Keratinocyte (primary cell): Measurements from ENCODE around the gene AOAH. TPM values are rescaled to one million over a fixed set of nuclear protein-coding genes. Genes with fewer than 3 reads are reported as not detected.

Source experiments
- DNase-seq: peaks from one replicate; pipeline ENCODE4 v3.0.0-alpha.2; 2011; ENCODE audit warnings: low read depth, missing footprints, low spot score
- FAIRE-seq: peaks from 2 replicates; lab custom pipeline; 2011; peaks lifted over from hg19 to GRCh38; lab: Jason Lieb, UNC
- H2AFZ ChIP-seq: 2 replicates; pipeline ENCODE4 v1.6.0; 2012; ENCODE audit warnings: low read length, control low read depth, inconsistent platforms; ENCODE audit not compliant: control insufficient read depth
- H3K27ac ChIP-seq: 2 replicates; pipeline ENCODE4 v1.5.1; 2011; ENCODE audit warnings: low read length; ENCODE audit not compliant: control insufficient read depth, insufficient read depth
- H3K27me3 ChIP-seq: 3 replicates; pipeline ENCODE4 v1.6.0; 2011; ENCODE audit warnings: low read length; ENCODE audit not compliant: control insufficient read depth, insufficient read depth; ENCODE audit errors: extremely low read depth
- H3K36me3 ChIP-seq, 2 experiments: 2 replicates in 1 of 2; 3 replicates in 1 of 2; pipeline ENCODE4 v1.5.1; 2011; ENCODE audit warnings: low read length in 2 of 2, mild to moderate bottlenecking in 1 of 2; ENCODE audit not compliant: control insufficient read depth in 2 of 2, insufficient read depth in 2 of 2; ENCODE audit errors: extremely low read depth in 1 of 2
- H3K4me1 ChIP-seq: 3 replicates; pipeline ENCODE4 v1.5.1; 2011; ENCODE audit warnings: low read length; ENCODE audit not compliant: control insufficient read depth, insufficient read depth; ENCODE audit errors: extremely low read depth
- H3K4me2 ChIP-seq: 3 replicates; pipeline ENCODE4 v1.6.0; 2011; ENCODE audit warnings: low read depth, low read length; ENCODE audit not compliant: control insufficient read depth, insufficient read depth; ENCODE audit errors: extremely low read depth
- H3K4me3 ChIP-seq, 3 experiments: fragments of 200-600 bp in 1 of 3; sonication (generic) in 1 of 3; 2 replicates in 2 of 3; 3 replicates in 1 of 3; pipeline ENCODE4 v1.5.1; 2011 to 2016; ENCODE audit warnings: low read length in 3 of 3, mild to moderate bottlenecking in 3 of 3, control low read depth in 2 of 3, inconsistent platforms in 1 of 3, low read depth in 1 of 3, mixed read lengths in 1 of 3, mixed run types in 1 of 3, moderate library complexity in 1 of 3; ENCODE audit not compliant: control insufficient read depth in 2 of 3, insufficient read depth in 2 of 3; ENCODE audit errors: extremely low read depth in 1 of 3
- H3K79me2 ChIP-seq: 2 replicates; pipeline ENCODE4 v1.6.0; 2012; ENCODE audit warnings: low read length; ENCODE audit not compliant: control insufficient read depth, insufficient read depth
- H3K9ac ChIP-seq: 3 replicates; pipeline ENCODE4 v1.6.0; 2011; ENCODE audit warnings: low read length; ENCODE audit not compliant: control insufficient read depth, insufficient read depth; ENCODE audit errors: extremely low read depth
- H3K9me1 ChIP-seq: 3 replicates; pipeline ENCODE4 v1.6.0; 2011; ENCODE audit warnings: low read length; ENCODE audit not compliant: control insufficient read depth, insufficient read depth; ENCODE audit errors: extremely low read depth
- H3K9me3 ChIP-seq: 2 replicates; pipeline ENCODE4 v1.5.1; 2012; ENCODE audit warnings: low read depth, low read length; ENCODE audit not compliant: control insufficient read depth
- H4K20me1 ChIP-seq: 3 replicates; pipeline ENCODE4 v1.6.0; 2011; ENCODE audit warnings: low read length; ENCODE audit not compliant: control insufficient read depth, insufficient read depth; ENCODE audit errors: extremely low read depth
- CTCF ChIP-seq, 3 experiments: IDR thresholded peaks in 1 of 3; conservative IDR thresholded peaks in 1 of 3; optimal IDR thresholded peaks in 1 of 3; 2 replicates in 2 of 3; 3 replicates in 1 of 3; pipeline versions ENCODE3 to v1.5.1; 2011; ENCODE audit warnings: low read length in 3 of 3, mild to moderate bottlenecking in 3 of 3, moderate library complexity in 2 of 3, control low read depth in 1 of 3, inconsistent platforms in 1 of 3; ENCODE audit not compliant: insufficient read depth in 2 of 3; ENCODE audit errors: extremely low read depth in 1 of 3
- EZH2 ChIP-seq: IDR thresholded peaks from one replicate; pipeline ENCODE4 v1.6.1; 2012; ENCODE audit warnings: inconsistent platforms, mild to moderate bottlenecking, low read length, moderate library complexity
- dilution Hi-C: fragments of 300-500 bp; cut with MboI; formaldehyde crosslinking; loops from one replicate; pipeline ENCODE4 v1.7.0; 2020; ENCODE audit warnings: low sequenced_read_pairs; ENCODE audit not compliant: extremely low pct_ligation_motif_present
- polyA plus RNA-seq, 5 experiments: library from polyadenylated mRNA; depleted of rRNA in 3 of 5; stranded (reverse) in 3 of 5; stranded (forward) in 1 of 5; unstranded in 1 of 5; fragments of >200 nt; gene quantifications; 1 replicate in 1 of 5; 2 replicates in 3 of 5; 3 replicates in 1 of 5; pipeline versions ENCODE4 v1.2.1 to v1.2.3, GENCODE V29; 2011 to 2012; ENCODE audit warnings: missing spikeins in 2 of 5, low read depth in 1 of 5, low replicate concordance in 1 of 5

AOAH gene
- polyA plus RNA-seq, 1 donor (not counting 4 experiments of a cell fraction or from before 2014, with no cell fraction given) = 0.43 TPM

- H3K36me3 ChIP-seq = no peaks in the 10 kb centered on the region
- H3K27ac ChIP-seq = no peak overlapping the region
- H3K4me1 ChIP-seq = no peaks in the 10 kb centered on the region
- no peak overlapping the region for H3K4me2 ChIP-seq
- FAIRE-seq (no peak), DNase-seq (no peak)
- H4K20me1 ChIP-seq = no peaks in the 10 kb centered on the region
- no peak overlapping the region for H3K4me3 ChIP-seq
- H3K79me2 ChIP-seq = no peaks in the 10 kb centered on the region
- no peaks in the 10 kb centered on the region for H3K9me1 ChIP-seq
- H3K27me3 ChIP-seq = no peaks in the 10 kb centered on the region
- H2AFZ ChIP-seq = no peak overlapping the region
- dilution Hi-C loops = no loop called here
- H3K9ac ChIP-seq = no peak overlapping the region
- H3K9me3 ChIP-seq = no peaks in the 10 kb centered on the region
- no peak for TF ChIP-seq EZH2
- TF ChIP-seq CTCF (optimal IDR thresholded peaks at IDR 0.05 in 1 of 3, IDR thresholded peaks at IDR 0.05 in 1 of 3, conservative IDR thresholded peaks at IDR 0.05 in 1 of 3; ENCODE audit: extremely low read depth in 1 of 3, insufficient read depth in 2 of 3, low read length in 3 of 3) = no peak
Observed at GRCh38 chr7:36547416-36547815, 176.9 kb downstream of the AOAH start.

GRCh38 chr7:36546331-36546730 is 178.0 kb downstream of the AOAH start:
- no peaks in the 10 kb centered on the region for H3K36me3 ChIP-seq
- H3K79me2 ChIP-seq = no peaks in the 10 kb centered on the region
- H4K20me1 ChIP-seq = no peaks in the 10 kb centered on the region
- FAIRE-seq (no peak), DNase-seq (no peak)
- H3K27me3 ChIP-seq = no peaks in the 10 kb centered on the region
- dilution Hi-C loops = no loop called here
- H3K27ac ChIP-seq = no peak overlapping the region
- H3K4me1 ChIP-seq = no peaks in the 10 kb centered on the region
- H3K9me1 ChIP-seq = no peaks in the 10 kb centered on the region
- H3K4me2 ChIP-seq = no peak overlapping the region
- H2AFZ ChIP-seq = no peak overlapping the region
- no peak overlapping the region for H3K4me3 ChIP-seq
- no peak overlapping the region for H3K9ac ChIP-seq
- TF ChIP-seq EZH2 (no peak), CTCF (optimal IDR thresholded peaks at IDR 0.05 in 1 of 3, IDR thresholded peaks at IDR 0.05 in 1 of 3, conservative IDR thresholded peaks at IDR 0.05 in 1 of 3; ENCODE audit: extremely low read depth in 1 of 3, insufficient read depth in 2 of 3, low read length in 3 of 3) (no peak)
- no peaks in the 10 kb centered on the region for H3K9me3 ChIP-seq
